ENCODE data around the gene RNH1.

Gene RNH1

GRCh38 chr11:497565-498296 lies 9.3 kb downstream of the RNH1 start:
- no peak for DNase-seq

GRCh38 chr11:496834-497564 lies 10.0 kb downstream of the RNH1 start:
- no peak for DNase-seq

GRCh38 chr11:495537-495931 lies 11.5 kb downstream of the RNH1 start:
- no peak for DNase-seq

- no peak for DNase-seq
Observed at GRCh38 chr11:494761-495536, 12.1 kb downstream of the RNH1 start.

DNA sequence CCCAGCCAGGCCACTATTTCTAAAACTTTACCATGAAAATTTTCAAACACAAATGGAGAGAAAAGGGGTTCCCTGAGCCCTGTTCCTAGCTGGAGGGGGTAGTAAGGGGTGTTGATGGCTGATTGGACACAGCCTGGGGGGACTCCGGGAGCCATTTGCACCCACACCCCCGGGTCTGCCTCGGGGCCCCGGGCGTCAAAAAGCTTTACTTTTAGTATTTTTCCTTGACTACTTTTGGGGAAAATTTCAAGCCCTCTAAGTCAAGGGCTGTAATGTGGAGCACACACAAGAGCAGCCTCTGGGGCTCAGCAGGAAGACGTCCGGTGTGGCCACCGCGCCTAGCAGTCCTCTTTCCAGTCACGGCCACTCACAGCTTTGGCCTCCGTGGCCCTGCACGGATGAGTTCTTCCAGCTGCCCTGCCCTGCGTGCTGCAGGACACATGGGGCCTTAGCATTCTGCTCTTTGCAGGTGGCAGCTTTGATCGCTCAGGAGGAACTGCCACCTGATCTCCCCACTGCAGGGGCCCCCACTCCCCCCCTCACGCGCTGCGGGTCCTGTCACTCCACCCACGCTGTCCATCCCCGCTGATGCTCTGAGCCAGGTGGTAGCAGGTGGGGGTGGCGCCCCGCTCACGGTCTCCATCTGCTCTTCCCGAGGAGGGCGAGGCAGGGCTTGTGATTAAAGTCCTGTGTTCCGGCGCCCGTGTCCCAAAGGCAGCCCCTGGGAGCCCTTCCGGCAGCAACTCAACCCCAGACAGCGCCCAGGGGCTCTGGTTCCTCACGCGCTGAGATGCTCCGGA lies 14.4 kb downstream of the RNH1 start:
- no peak for DNase-seq

DNA sequence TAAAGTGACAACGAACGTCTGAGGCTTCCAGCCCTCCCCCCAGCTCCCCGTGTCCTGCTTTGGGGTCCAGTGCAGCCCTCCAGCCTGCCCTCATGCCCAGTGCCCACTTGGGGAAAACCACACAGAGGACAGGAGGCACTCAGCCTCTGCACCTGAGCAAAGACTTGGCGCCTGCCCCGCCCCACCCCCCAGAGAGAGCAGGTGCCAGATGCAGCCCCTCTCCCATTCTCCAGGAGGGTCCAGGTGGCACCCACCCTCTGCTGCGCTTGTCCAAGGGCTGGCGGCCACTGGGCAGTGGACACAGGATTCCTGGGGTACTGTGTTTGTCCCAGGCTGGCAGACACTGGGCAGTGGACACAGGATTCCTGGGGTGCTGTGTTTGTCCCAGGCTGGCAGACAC lies 15.7 kb downstream of the RNH1 start:
- DNase-seq, result no peak

DNA sequence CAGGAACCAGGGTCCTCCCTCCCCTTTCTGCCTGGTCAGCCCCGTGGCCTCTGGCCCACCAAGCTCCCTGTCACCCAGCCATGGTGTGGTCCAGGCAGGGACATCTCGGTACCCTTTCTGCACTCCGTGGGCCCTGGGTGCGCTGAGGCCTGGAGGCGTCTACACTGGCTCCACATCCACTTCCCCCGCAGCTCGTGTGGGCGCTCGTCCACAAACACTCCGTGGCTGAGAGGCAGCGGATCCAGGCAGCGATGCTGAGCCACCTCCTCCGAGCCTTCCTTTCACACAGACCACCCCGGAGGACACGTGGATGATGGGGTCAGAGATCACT lies 16.1 kb downstream of the RNH1 start:
- DNase-seq, result no peak

- DNase-seq, result no peak
Observed at GRCh38 chr11:490186-490929, 16.7 kb downstream of the RNH1 start.

DNA sequence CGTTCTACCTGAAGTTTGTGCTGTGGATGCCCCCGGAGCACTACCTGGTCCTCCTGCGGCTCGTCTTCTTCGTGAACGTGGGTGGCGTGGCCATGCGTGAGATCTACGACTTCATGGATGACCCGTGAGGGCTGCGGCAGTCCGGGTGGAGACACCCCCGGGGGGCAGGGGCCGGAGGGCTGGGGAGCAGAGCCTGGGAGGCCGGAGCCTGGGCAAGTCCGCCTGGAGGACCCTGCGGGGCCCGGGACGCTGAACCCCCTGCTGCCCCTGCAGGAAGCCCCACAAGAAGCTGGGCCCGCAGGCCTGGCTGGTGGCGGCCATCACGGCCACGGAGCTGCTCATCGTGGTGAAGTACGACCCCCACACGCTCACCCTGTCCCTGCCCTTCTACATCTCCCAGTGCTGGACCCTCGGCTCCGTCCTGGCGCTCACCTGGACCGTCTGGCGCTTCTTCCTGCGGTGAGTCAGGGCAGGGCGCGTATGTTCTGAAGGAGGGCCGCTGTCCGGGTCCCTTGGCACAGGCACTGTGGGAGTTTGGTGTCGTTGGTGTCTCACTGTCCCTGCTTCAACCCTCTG lies 17.3 kb downstream of the RNH1 start:
- DNase-seq, result no peak

DNA sequence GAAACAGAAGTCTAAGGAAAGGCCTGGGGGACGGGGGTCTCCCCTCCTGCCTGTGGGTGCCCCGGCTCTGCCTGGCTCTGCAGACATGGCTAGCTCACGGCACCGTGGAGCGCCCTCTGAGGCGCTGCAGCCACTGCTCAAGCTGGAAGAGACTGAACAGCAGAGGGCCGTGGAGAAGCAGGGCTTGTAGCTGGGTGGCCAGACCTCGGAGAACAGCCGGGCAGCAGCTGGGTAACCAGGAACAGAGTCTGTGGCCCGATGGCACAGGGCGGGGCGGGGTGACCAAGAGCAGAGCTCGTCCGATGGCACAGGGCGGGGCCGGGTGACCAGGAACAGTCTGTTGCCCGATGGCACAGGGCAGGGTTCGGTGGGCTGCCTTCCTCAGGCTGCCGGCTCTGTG lies 18.1 kb downstream of the RNH1 start:
- DNase-seq, result no peak

DNA sequence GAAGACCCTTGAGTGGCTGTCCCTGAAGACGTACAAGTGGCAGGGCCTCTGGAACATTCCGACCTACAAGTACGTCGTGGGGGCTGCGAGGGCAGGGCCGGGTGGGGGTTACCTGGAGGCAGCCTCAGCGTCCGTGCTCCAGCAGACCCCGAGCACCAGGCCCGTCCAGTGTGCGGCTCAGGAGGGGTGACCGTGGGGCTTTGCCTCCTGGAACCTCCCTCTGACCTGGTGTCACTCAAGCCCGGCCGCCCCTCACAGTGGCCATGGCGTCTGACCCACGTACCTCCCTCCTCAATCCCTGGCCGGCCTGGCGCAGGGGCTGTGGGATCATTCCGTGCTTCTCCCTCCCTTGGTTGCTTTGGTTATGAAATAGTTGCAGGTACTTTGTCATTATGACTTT lies 18.5 kb downstream of the RNH1 start:
- no peak for DNase-seq

GRCh38 chr11:488062-488461 lies 19.0 kb downstream of the RNH1 start:
- no peak for DNase-seq

GRCh38 chr11:487571-488021 lies 19.4 kb downstream of the RNH1 start:
- no peak for DNase-seq

DNA sequence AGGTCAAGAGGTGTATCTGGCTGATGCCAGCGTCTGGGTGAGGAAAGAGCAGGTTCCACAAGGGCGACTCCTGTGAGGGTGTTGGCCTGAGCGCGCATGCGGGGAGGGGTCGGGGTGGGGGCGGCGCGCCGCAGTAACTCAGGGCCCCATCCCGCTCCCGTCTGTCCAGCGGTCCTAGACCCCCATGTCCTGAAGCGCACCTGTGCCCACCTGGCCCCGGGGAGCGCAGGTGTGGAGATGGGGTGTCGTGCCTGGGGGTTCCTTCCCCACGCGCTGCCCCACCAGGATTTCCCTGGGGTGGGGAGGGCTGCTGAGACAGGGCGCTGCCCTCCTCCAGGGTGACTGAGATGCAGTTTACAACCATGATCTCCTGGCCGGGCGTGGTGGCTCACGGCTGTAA lies 20.9 kb downstream of the RNH1 start:
- no peak for DNase-seq

GRCh38 chr11:484616-485015 lies 22.4 kb downstream of the RNH1 start:
- DNase-seq, result no peak

GRCh38 chr11:479311-479710 lies 27.7 kb downstream of the RNH1 start:
- DNase-seq, result no peak

- no peak for DNase-seq
Observed at GRCh38 chr11:477052-477715, 29.9 kb downstream of the RNH1 start.

DNA sequence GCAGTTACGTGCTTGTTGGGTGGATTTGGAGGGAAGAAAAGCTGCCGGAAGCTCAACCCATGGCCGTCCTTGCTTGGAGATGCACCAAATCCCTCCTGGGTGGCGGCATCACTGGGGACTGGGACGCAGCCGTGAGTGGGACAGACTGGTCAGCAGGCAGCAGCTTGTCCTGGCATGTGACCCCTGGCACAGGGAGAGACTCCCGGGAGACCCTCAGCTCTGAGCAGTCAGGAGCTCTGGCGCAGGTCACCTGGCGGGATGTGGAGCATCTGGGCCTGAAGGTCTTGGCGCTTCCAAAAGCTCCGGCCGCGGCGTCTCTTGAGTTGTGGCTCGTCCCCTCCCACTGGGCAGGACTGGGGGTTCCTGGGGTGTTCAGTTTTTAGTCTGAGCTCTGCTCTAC lies 30.6 kb downstream of the RNH1 start:
- DNase-seq, result no peak

- no peak for DNase-seq
Observed at GRCh38 chr11:475941-476340, 31.1 kb downstream of the RNH1 start.

DNA sequence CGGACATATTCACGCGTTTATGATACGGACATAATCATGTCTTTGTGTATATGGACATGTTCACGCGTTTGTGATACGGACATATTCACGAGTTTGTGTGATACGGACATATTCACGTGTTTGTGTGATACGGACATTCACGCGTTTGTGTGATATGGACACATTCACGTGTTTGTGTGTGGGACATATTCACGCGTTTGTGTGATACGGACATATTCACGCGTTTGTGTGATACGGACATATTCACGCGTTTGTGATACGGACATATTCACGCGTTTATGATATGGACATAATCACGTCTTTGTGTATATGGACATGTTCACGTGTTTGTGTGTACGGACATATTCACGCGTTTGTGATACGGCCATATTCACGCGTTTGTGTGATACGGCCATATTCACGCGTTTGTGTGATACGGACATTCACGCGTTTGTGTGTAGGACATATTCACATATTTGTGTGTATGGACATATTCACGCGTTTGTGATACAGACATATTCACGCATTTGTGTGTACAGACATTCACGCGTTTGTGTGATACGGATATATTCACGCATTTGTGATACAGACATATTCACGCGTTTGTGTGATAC lies 32.0 kb downstream of the RNH1 start:
- DNase-seq, result no peak
